A549 (cell line): ENCODE results near the gene TLE1. TPM values are rescaled to one million over a fixed set of nuclear protein-coding genes. Genes with fewer than 3 reads are reported as not detected.
A peak's percentile ranks its signal among the peaks of the same experiment; 100 is the strongest.

ENCODE experiments used
- ATAC-seq, 2 experiments: fragments of 200-7000 bp in 1 of 2; fragments of >200 bp in 1 of 2; cut with Nextera tagmentation in 1 of 2; cut with Tn5 transposase in 1 of 2; 3 replicates each; pipeline versions ENCODE4 v1.8.0 to v1.9.1; 2018 to 2020; ENCODE audit warnings: mild to moderate bottlenecking in 1 of 2, moderate library complexity in 1 of 2
- CTCF ChIA-PET: fragments of 300-600 bp; sonication (Branson Sonifier 250); formaldehyde crosslinking; extraction: SDS; loops from one replicate; lab custom pipeline; 2021; ENCODE audit warnings: antibody characterized with exemption, inconsistent platforms; lab: Yijun Ruan, JAX
- POLR2A ChIA-PET: fragments of 350-600 bp; formaldehyde crosslinking; extraction: SDS; loops from one replicate; lab custom pipeline; 2021; ENCODE audit warnings: antibody characterized with exemption, inconsistent platforms; lab: Yijun Ruan, JAX
- DNase-seq, 2 experiments: peaks; one replicate each; pipeline versions ENCODE4 v3.0.0 to v3.0.0-alpha.2; 2011 to 2016; ENCODE audit warnings: low read depth in 1 of 2, low spot score in 1 of 2
- FAIRE-seq: peaks from 2 replicates; lab custom pipeline; 2011; peaks lifted over from hg19 to GRCh38; lab: Jason Lieb, UNC
- H3K27ac ChIP-seq, 2 experiments: fragments of >200 bp; sonication (Bioruptor Twin); formaldehyde crosslinking; 3 replicates each; pipeline ENCODE4 v1.5.1; 2016 to 2017
- H3K4me1 ChIP-seq: fragments of >200 bp; sonication (Bioruptor Twin); formaldehyde crosslinking; 3 replicates; pipeline ENCODE4 v1.6.1; 2016
- H3K4me2 ChIP-seq: fragments of >200 bp; sonication (Bioruptor Twin); formaldehyde crosslinking; 3 replicates; pipeline ENCODE4 v1.6.1; 2016
- H3K4me3 ChIP-seq: fragments of >200 bp; sonication (Bioruptor Twin); formaldehyde crosslinking; 3 replicates; pipeline ENCODE4 v1.5.1; 2016
- H3K9me3 ChIP-seq: fragments of >200 bp; sonication (Bioruptor Twin); formaldehyde crosslinking; 3 replicates; pipeline ENCODE4 v1.6.1; 2016
- BHLHE40 ChIP-seq: IDR thresholded peaks from 2 replicates; pipeline ENCODE4 v1.6.1; 2012; ENCODE audit warnings: low read depth, low read length, inconsistent platforms
- CBX2 ChIP-seq: fragments of 200-600 bp; sonication (generic); IDR thresholded peaks from 2 replicates; pipeline ENCODE4 v1.6.1; 2016; ENCODE audit warnings: low read depth, mild to moderate bottlenecking, borderline replicate concordance
- CBX8 ChIP-seq: fragments of 200-600 bp; sonication (generic); IDR thresholded peaks from 2 replicates; pipeline ENCODE4 v1.6.1; 2016
- CHD4 ChIP-seq: fragments of 200-600 bp; sonication (generic); IDR thresholded peaks from 2 replicates; pipeline ENCODE4 v1.6.1; 2016; ENCODE audit warnings: antibody characterized with exemption, mild to moderate bottlenecking, borderline replicate concordance
- EHF ChIP-seq: fragments of 250-450 bp; sonication (Bioruptor Pico); IDR thresholded peaks from 2 replicates; pipeline ENCODE4 v1.5.0; 2020; ENCODE audit warnings: mild to moderate bottlenecking
- EHMT2 ChIP-seq: fragments of 200-600 bp; sonication (generic); IDR thresholded peaks from 2 replicates; pipeline ENCODE4 v1.6.1; 2016; ENCODE audit warnings: antibody characterized with exemption, low read depth, mild to moderate bottlenecking, moderate library complexity
- ELK1 ChIP-seq: fragments of 150-350 bp; IDR thresholded peaks from 2 replicates; pipeline ENCODE4 v1.6.1; 2014; ENCODE audit warnings: low read depth, mild to moderate bottlenecking, low read length
- FOXS1 ChIP-seq: fragments of 250-450 bp; sonication (Bioruptor Pico); IDR thresholded peaks from 2 replicates; pipeline ENCODE4 v1.5.0; 2020; ENCODE audit warnings: mild to moderate bottlenecking, moderate library complexity
- GATA3 ChIP-seq: IDR thresholded peaks from 2 replicates; pipeline ENCODE4 v1.6.1; 2012; ENCODE audit warnings: borderline replicate concordance
- HDAC2 ChIP-seq: fragments of 200-600 bp; sonication (generic); IDR thresholded peaks from 2 replicates; pipeline ENCODE4 v1.6.1; 2016
- HES2 ChIP-seq: fragments of >200 bp; sonication (Bioruptor Twin); formaldehyde crosslinking; IDR thresholded peaks from 2 replicates; pipeline ENCODE4 v1.6.1; 2016
- HOXA7 ChIP-seq: fragments of 250-450 bp; sonication (Bioruptor Pico); IDR thresholded peaks from 2 replicates; pipeline ENCODE4 v1.5.0; 2020; ENCODE audit warnings: mild to moderate bottlenecking, moderate library complexity
- HOXB13 ChIP-seq: fragments of 250-450 bp; sonication (Bioruptor Pico); IDR thresholded peaks from 2 replicates; pipeline ENCODE4 v1.5.0; 2020; ENCODE audit warnings: low read depth, mild to moderate bottlenecking, moderate library complexity
- HOXB5 ChIP-seq: fragments of 250-450 bp; sonication (Bioruptor Pico); IDR thresholded peaks from 2 replicates; pipeline ENCODE4 v1.5.0; 2020; ENCODE audit warnings: mild to moderate bottlenecking, moderate library complexity
- JUN ChIP-seq, 2 experiments: fragments of >200 bp; sonication (Bioruptor Twin); formaldehyde crosslinking; IDR thresholded peaks; 2 replicates in 1 of 2; 3 replicates in 1 of 2; pipeline ENCODE4 v1.6.1; 2016 to 2017
- JUNB ChIP-seq: fragments of >200 bp; sonication (Bioruptor Twin); formaldehyde crosslinking; IDR thresholded peaks from 2 replicates; pipeline ENCODE4 v1.6.1; 2016
- MAZ ChIP-seq: fragments of 150-350 bp; IDR thresholded peaks from 2 replicates; pipeline ENCODE4 v1.6.1; 2014; ENCODE audit warnings: antibody characterized with exemption, low read depth, low read length, borderline replicate concordance
- NPAS2 ChIP-seq: fragments of 250-450 bp; sonication (Bioruptor Pico); IDR thresholded peaks from 2 replicates; pipeline ENCODE4 v1.8.0; 2022; ENCODE audit warnings: mild to moderate bottlenecking, moderate library complexity, borderline replicate concordance
- NR3C1 ChIP-seq: fragments of >200 bp; sonication (Bioruptor Twin); formaldehyde crosslinking; IDR thresholded peaks from 3 replicates; pipeline ENCODE4 v1.6.1; 2017
- PHF8 ChIP-seq: fragments of 200-600 bp; sonication (generic); IDR thresholded peaks from 2 replicates; pipeline ENCODE4 v1.6.1; 2016; ENCODE audit warnings: low read depth, mild to moderate bottlenecking, antibody characterized with exemption, moderate library complexity, borderline replicate concordance
- POLR2A ChIP-seq: IDR thresholded peaks from 2 replicates; pipeline ENCODE4 v1.6.1; 2012; ENCODE audit warnings: mild to moderate bottlenecking, low read length
- POLR2AphosphoS2 ChIP-seq: conservative IDR thresholded peaks from 2 replicates; pipeline ENCODE4 v1.6.1; 2012; ENCODE audit warnings: low read length, improper control_type of control experiment, inconsistent platforms
- SMC3 ChIP-seq: fragments of >200 bp; sonication (Bioruptor Twin); formaldehyde crosslinking; IDR thresholded peaks from 3 replicates; pipeline ENCODE4 v1.6.1; 2018; ENCODE audit warnings: inconsistent platforms
- SREBF2 ChIP-seq: fragments of 450-650 bp; IDR thresholded peaks from 2 replicates; pipeline ENCODE4 v1.6.1; 2014; ENCODE audit warnings: mild to moderate bottlenecking, moderate library complexity
- TP53 ChIP-seq: fragments of 250-450 bp; sonication (Bioruptor Pico); IDR thresholded peaks from 2 replicates; pipeline ENCODE4 v1.5.0; 2021; ENCODE audit warnings: mild to moderate bottlenecking, moderate library complexity
- USF2 ChIP-seq: fragments of 450-650 bp; IDR thresholded peaks from 2 replicates; pipeline ENCODE4 v1.6.1; 2014; ENCODE audit warnings: antibody characterized with exemption
- ZFP36 ChIP-seq: fragments of 450-650 bp; IDR thresholded peaks from 2 replicates; pipeline ENCODE4 v1.6.1; 2014; ENCODE audit warnings: borderline replicate concordance; ENCODE audit not compliant: partially characterized antibody
- ZNF302 ChIP-seq: fragments of 250-450 bp; sonication (Bioruptor Pico); IDR thresholded peaks from 2 replicates; pipeline ENCODE4 v1.9.0; 2021; ENCODE audit warnings: inconsistent platforms, mild to moderate bottlenecking, moderate library complexity
- ZSCAN20 ChIP-seq: fragments of 250-450 bp; sonication (Bioruptor Pico); IDR thresholded peaks from 2 replicates; pipeline ENCODE4 v1.8.0; 2022; ENCODE audit warnings: mild to moderate bottlenecking, moderate library complexity
- WGBS: methylation state at CpG from one replicate; pipeline ENCODE4 v1.1.6; 2017; ENCODE audit errors: missing lambda C conversion rate; 5-methylcytosine and 5-hydroxymethylcytosine counted together
- polyA plus RNA-seq, 4 experiments: library from polyadenylated mRNA; depleted of rRNA in 3 of 4; stranded (reverse); fragments of >200 nt; fragmentation: RNase III in 1 of 4; extraction: RNeasy Plus Mini Kit Qiagen cat#74134 plus additional on column Dnase treatment in 1 of 4; gene quantifications; 2 replicates in 3 of 4; 3 replicates in 1 of 4; pipeline ENCODE4 v1.2.3, GENCODE V29; 2011 to 2017
- TF ChIP-seq, protein P1 (sequence below): IDR thresholded peaks from 2 replicates; pipeline ENCODE4 v1.6.1; 2012
- TF ChIP-seq, protein P2 (sequence below): fragments of 250-450 bp; sonication (Bioruptor Pico); IDR thresholded peaks from 2 replicates; pipeline ENCODE4 v1.5.0; 2021; ENCODE audit warnings: mild to moderate bottlenecking, moderate library complexity, borderline replicate concordance
- TF ChIP-seq, protein P3 (sequence below): fragments of 200-600 bp; sonication (generic); IDR thresholded peaks from 2 replicates; pipeline ENCODE4 v1.6.1; 2016; ENCODE audit warnings: antibody characterized with exemption, mild to moderate bottlenecking, moderate library complexity

Gene TLE1
- polyA plus RNA-seq, 2 of the 4 experiments (the other 2 are of a cell fraction), result 45.8 to 117 TPM

- peak; percentile 56 for FAIRE-seq
- peak; percentile 87 to 93 for DNase-seq
- peak overlapping the region; percentile 83 to 90 for H3K27ac ChIP-seq
- peaks cover 51% of the 10 kb centered on the region for H3K4me1 ChIP-seq
- POLR2A ChIA-PET, result interaction anchor here (0.5 to 1.4 kb wide), 7 partner anchors 13 to 446 kb away, joined by 3 to 6 read pairs (median 4); partner anchors contain the start of gene TLE1
- 5% methylated on average over 14 of the region's 15 CpGs for WGBS
- CTCF ChIA-PET, result interaction anchor here (0.7 to 1.8 kb wide), 8 partner anchors 16 to 1373 kb away, joined by 3 to 6 read pairs (median 4); no protein-coding TSS in a partner anchor
- peak overlapping the region; percentile 75 for H3K4me2 ChIP-seq
- peak overlapping the region; percentile 10; the same call in 1 of the 3 replicates for H3K4me3 ChIP-seq
- ATAC-seq, result peak; percentile 95
- no peaks in the 10 kb centered on the region for H3K9me3 ChIP-seq
- TF ChIP-seq NPAS2 (CRISPR knock-in tag) (no peak), HOXB5 (no peak), SMC3 (peak; percentile 68), CHD4 (no peak), HDAC2 (no peak), EHF (CRISPR knock-in tag) (no peak), ZNF302 (CRISPR knock-in tag) (no peak), PHF8 (no peak), ZFP36 (no peak), TP53 (no peak), HOXB13 (peak; percentile 59; the same call in 1 of the 2 replicates), GATA3 (peak; percentile 89), POLR2A (no peak), EHMT2 (no peak), BHLHE40 (peak; percentile 68; the same call in 1 of the 2 replicates), MAZ (no peak), JUNB (peak; percentile 87), HOXA7 (CRISPR knock-in tag) (no peak), POLR2AphosphoS2 (no peak), CBX2 (no peak), USF2 (no peak), JUN (IDR thresholded peaks at IDR 0.05) (peak; percentile 93 to 96; a peak in 4 of 5 replicates), ELK1 (no peak), FOXS1 (CRISPR knock-in tag) (peak; percentile 88; the same call in 1 of the 2 replicates), HES2 (peak; percentile 87), CBX8 (no peak), NR3C1 (no peak), ZSCAN20 (CRISPR knock-in tag) (no peak), SREBF2 (no peak)
- TF ChIP-seq, protein P1, sequence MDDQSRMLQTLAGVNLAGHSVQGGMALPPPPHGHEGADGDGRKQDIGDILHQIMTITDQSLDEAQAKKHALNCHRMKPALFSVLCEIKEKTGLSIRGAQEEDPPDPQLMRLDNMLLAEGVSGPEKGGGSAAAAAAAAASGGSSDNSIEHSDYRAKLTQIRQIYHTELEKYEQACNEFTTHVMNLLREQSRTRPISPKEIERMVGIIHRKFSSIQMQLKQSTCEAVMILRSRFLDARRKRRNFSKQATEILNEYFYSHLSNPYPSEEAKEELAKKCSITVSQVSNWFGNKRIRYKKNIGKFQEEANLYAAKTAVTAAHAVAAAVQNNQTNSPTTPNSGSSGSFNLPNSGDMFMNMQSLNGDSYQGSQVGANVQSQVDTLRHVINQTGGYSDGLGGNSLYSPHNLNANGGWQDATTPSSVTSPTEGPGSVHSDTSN, result 0 out of 2 replicates have a peak, but pooled peaks have one; percentile 48
- TF ChIP-seq, protein P2, sequence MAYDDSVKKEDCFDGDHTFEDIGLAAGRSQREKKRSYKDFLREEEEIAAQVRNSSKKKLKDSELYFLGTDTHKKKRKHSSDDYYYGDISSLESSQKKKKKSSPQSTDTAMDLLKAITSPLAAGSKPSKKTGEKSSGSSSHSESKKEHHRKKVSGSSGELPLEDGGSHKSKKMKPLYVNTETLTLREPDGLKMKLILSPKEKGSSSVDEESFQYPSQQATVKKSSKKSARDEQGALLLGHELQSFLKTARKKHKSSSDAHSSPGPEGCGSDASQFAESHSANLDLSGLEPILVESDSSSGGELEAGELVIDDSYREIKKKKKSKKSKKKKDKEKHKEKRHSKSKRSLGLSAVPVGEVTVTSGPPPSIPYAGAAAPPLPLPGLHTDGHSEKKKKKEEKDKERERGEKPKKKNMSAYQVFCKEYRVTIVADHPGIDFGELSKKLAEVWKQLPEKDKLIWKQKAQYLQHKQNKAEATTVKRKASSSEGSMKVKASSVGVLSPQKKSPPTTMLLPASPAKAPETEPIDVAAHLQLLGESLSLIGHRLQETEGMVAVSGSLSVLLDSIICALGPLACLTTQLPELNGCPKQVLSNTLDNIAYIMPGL (CRISPR knock-in tag), result no peak
- TF ChIP-seq, protein P3, sequence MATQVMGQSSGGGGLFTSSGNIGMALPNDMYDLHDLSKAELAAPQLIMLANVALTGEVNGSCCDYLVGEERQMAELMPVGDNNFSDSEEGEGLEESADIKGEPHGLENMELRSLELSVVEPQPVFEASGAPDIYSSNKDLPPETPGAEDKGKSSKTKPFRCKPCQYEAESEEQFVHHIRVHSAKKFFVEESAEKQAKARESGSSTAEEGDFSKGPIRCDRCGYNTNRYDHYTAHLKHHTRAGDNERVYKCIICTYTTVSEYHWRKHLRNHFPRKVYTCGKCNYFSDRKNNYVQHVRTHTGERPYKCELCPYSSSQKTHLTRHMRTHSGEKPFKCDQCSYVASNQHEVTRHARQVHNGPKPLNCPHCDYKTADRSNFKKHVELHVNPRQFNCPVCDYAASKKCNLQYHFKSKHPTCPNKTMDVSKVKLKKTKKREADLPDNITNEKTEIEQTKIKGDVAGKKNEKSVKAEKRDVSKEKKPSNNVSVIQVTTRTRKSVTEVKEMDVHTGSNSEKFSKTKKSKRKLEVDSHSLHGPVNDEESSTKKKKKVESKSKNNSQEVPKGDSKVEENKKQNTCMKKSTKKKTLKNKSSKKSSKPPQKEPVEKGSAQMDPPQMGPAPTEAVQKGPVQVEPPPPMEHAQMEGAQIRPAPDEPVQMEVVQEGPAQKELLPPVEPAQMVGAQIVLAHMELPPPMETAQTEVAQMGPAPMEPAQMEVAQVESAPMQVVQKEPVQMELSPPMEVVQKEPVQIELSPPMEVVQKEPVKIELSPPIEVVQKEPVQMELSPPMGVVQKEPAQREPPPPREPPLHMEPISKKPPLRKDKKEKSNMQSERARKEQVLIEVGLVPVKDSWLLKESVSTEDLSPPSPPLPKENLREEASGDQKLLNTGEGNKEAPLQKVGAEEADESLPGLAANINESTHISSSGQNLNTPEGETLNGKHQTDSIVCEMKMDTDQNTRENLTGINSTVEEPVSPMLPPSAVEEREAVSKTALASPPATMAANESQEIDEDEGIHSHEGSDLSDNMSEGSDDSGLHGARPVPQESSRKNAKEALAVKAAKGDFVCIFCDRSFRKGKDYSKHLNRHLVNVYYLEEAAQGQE, result no peak
These were observed 101.0 kb downstream of the TLE1 start for GRCh38 chr9:81588148-81588871.
